Right lobe of liver (tissue), 6 donors: ENCODE results near the gene CDC42SE1. TPM values are rescaled to one million over a fixed set of nuclear protein-coding genes. Genes with fewer than 3 reads are reported as not detected.
A peak's percentile ranks its signal among the peaks of the same experiment; 100 is the strongest.

ENCODE experiments used
- ATAC-seq, 4 donors: fragments of 200-7000 bp; cut with Tn5 transposase; one replicate each; pipeline ENCODE4 v1.9.1; 2020; ENCODE audit warnings: mild to moderate bottlenecking in 4 of 4, moderate library complexity in 4 of 4
- DNase-seq, 3 donors: peaks; one replicate each; pipeline ENCODE4 v3.0.0-alpha.2; 2020
- H3K27ac ChIP-seq, 3 donors: fragments of 200-600 bp; one replicate each; pipeline ENCODE4 v1.8.0; 2022
- H3K27me3 ChIP-seq, 2 donors: fragments of 200-600 bp; one replicate each; pipeline ENCODE4 v1.8.0; 2022
- H3K36me3 ChIP-seq, 4 donors: fragments of 200-600 bp; sonication (generic) in 1 of 4; one replicate each; pipeline versions ENCODE4 v1.5.1 to v1.8.0; 2017 to 2022; ENCODE audit warnings: control low read depth in 1 of 4
- H3K4me1 ChIP-seq, 4 donors: fragments of 200-600 bp; sonication (generic) in 1 of 4; one replicate each; pipeline versions ENCODE4 v1.5.1 to v1.8.0; 2017 to 2022; ENCODE audit warnings: control low read depth in 1 of 4
- H3K4me3 ChIP-seq, 3 donors: fragments of 200-600 bp; one replicate each; pipeline ENCODE4 v1.8.0; 2022
- H3K9me3 ChIP-seq, 4 donors: fragments of 200-600 bp; sonication (generic) in 1 of 4; one replicate each; pipeline versions ENCODE4 v1.5.1 to v1.8.0; 2017 to 2022; ENCODE audit warnings: control low read depth in 1 of 4
- CTCF ChIP-seq, 4 donors: fragments of 200-600 bp in 3 of 4; fragments of 450-650 bp in 1 of 4; IDR thresholded peaks; one replicate each; pipeline versions ENCODE4 v1.5.1 to v1.8.0; 2016 to 2022; ENCODE audit warnings: antibody characterized with exemption in 4 of 4, mild to moderate bottlenecking in 2 of 4
- POLR2A ChIP-seq: fragments of 450-650 bp; IDR thresholded peaks from one replicate; pipeline ENCODE4 v1.6.1; 2017; ENCODE audit warnings: antibody characterized with exemption, mild to moderate bottlenecking
- WGBS: methylation state at CpG from one replicate; pipeline ENCODE4 v1.1.6; 2018; ENCODE audit warnings: low coverage, low lambda C conversion rate; ENCODE audit not compliant: insufficient coverage; ENCODE audit errors: missing lambda C conversion rate; 5-methylcytosine and 5-hydroxymethylcytosine counted together
- intact Hi-C, 2 donors: fragments of 100-400 bp; cut with DNase I; formaldehyde crosslinking; loops; one replicate each; pipeline versions ENCODE4 v1.11.2 to v1.14.1; 2022
- total RNA-seq, 6 experiments: library from RNA; depleted of rRNA in 2 of 6; stranded (reverse); fragments of >200 nt in 2 of 6; fragmentation: NEBNext Ultra II Directional in 3 of 6; extraction: Animal tissue kit (Norgen Biotek cat#: 25700) in 3 of 6; gene quantifications; one replicate each; pipeline versions ENCODE4 v1.1.0 to v1.2.4, GENCODE V29; 2016 to 2023
- donor health status: DM: no; HTN: yes; CAD: no.
- donor health status: DM: no; HTN: no; CAD: no.
- donor health status: DM: no; HTN: no; CAD: no.
- donor health status: DM: no; HTN: yes; CAD: no.
- donor health status: DM: no; HTN: yes; CAD: no.

Gene CDC42SE1
- total RNA-seq, 6 experiments from 2014 or later: 15.9 to 37.5 (median 27.3) TPM

GRCh38 chr1:151061704-151062103, 2.3 kb upstream of the CDC42SE1 start:
- no peak for DNase-seq
- peaks cover 0 to 23% (median 9%) of the 10 kb centered on the region in 4 donors for H3K4me1 ChIP-seq
- ATAC-seq: no peak
- no peaks in the 10 kb centered on the region for H3K27me3 ChIP-seq
- H3K9me3 ChIP-seq: no peaks in the 10 kb centered on the region
- intact Hi-C loops: no loop called here
- WGBS: 25% methylated on average over 2 of the region's 2 CpGs
- H3K27ac ChIP-seq: no peak overlapping the region
- H3K4me3 ChIP-seq: no peak overlapping the region
- no peaks in the 10 kb centered on the region for H3K36me3 ChIP-seq
- TF ChIP-seq CTCF (IDR thresholded peaks at IDR 0.05) (no peak), POLR2A (no peak)

DNA sequence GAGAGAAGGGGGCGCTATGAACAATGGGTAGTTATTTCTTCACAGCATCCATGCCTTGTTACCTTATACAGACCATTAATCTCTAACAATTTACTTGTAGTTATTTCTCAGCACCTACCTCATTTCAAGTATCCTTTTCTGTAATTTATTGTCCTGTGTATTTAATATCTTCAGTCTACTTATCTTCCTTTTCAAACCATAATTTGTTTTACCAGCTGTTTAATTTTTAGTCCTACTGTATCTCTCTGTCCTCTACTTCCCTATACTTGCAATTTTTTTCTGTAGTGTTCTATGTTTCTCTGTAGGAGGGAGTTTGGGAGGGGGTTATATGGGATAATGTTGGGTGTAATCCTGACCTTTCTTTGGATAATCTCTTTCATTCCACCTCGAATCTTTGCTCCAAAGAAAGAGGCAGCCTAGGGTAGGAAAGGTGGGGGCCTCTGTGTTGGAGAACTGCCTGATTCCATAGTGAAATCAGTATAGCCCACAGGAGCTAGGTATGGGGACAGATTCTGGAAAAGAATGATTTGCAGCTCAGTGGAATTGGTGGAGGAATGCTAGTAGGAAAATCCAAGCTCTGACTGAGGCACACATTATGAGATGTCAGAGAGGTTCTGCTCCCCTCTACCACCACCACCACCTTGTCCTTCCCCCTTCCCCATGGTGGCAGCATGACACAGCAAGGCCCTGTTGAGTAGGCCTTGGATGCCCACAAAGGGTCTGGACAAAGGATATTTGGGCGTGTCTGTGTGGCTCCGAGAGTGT, 1.4 kb upstream of the CDC42SE1 start:
- peak overlapping the region in 2 of 3 donors; percentile 78 to 92 for H3K4me3 ChIP-seq
- peaks cover 0 to under 1% (median 0%) of the 10 kb centered on the region in 4 donors for H3K36me3 ChIP-seq
- no peak overlapping the region for H3K27ac ChIP-seq
- ATAC-seq (no peak), DNase-seq (no peak)
- H3K9me3 ChIP-seq: no peaks in the 10 kb centered on the region
- intact Hi-C loops: no loop called here
- H3K4me1 ChIP-seq: peaks cover 0 to 26% (median 10%) of the 10 kb centered on the region in 4 donors
- TF ChIP-seq CTCF (IDR thresholded peaks at IDR 0.05) (no peak), POLR2A (no peak)
- WGBS: 70% methylated on average over 4 of the region's 4 CpGs
- H3K27me3 ChIP-seq: no peaks in the 10 kb centered on the region

DNA sequence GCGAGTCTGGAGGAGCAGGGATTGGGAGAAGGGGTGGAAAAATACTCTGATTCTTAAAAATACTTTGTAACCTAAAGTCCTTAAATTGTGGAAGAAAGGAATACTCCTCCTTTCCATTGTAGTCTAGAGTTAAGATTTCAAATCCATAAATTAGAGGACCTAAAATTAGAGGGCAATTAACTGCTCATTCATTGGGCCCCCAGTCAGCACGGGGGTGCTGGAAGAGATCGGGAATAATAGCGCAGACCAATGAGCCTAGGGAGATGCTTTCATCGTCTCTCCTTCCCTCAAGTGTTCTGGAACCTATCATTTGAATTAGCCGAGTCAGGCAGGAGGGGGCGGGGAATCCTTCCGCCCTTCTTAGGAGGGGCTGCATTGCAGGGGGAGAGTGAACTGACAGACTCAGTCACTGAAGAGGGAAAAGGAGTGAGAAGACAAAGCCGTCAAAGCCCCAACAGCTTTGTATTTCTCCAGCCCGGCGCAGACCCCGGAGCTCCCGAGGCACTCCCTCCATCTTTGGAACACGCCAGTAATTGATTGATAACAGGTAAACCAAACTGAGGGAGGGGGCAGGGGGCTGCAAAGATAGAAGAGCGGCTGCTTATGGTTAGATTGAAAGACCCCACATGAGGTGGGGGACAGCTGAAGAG, 710 bp upstream of the CDC42SE1 start, which contains the start of gene MLLT11:
Gene MLLT11, plus strand, starts transcription at position 391 of the 650 bp plus-strand sequence. CDS start 6,828 bp downstream, outside the sequence.
- 16% methylated on average over 15 of the region's 15 CpGs for WGBS
- Histone ChIP-seq H3K9me3 (no peaks in the 10 kb centered on the region), H3K36me3 (peaks cover 0 to 8% (median 3%) of the 10 kb centered on the region in 4 donors), H3K4me1 (peaks cover 0 to 23% (median 7%) of the 10 kb centered on the region in 4 donors), H3K27ac (peak within 1 kb of the TSS; percentile 73 to 93 (median 87)), H3K27me3 (no peaks in the 10 kb centered on the region), H3K4me3 (peak within 1 kb of the TSS; percentile 78 to 95 (median 92))
- DNase-seq: peak in 1 of 3 donors; percentile 32
- no peak for TF ChIP-seq POLR2A
- TF ChIP-seq CTCF (IDR thresholded peaks at IDR 0.05): no peak
- ATAC-seq: peak; percentile 30 to 46 (median 39)
- intact Hi-C loops: no loop called here

GRCh38 chr1:151058692-151059091, 730 bp downstream of the CDC42SE1 start:
- DNase-seq (peak in 1 of 3 donors; percentile 35), ATAC-seq (peak in 1 of 4 donors; percentile 2)
- peaks cover 0 to 18% (median 4%) of the 10 kb centered on the region in 4 donors for H3K4me1 ChIP-seq
- H3K4me3 ChIP-seq: peak overlapping the region; percentile 78 to 95 (median 92)
- H3K27me3 ChIP-seq: no peaks in the 10 kb centered on the region
- peaks cover 4 to 22% (median 13%) of the 10 kb centered on the region in 4 donors for H3K36me3 ChIP-seq
- intact Hi-C loops: no loop called here
- no peaks in the 10 kb centered on the region for H3K9me3 ChIP-seq
- H3K27ac ChIP-seq: peak overlapping the region; percentile 73 to 93 (median 87)
- TF ChIP-seq POLR2A (no peak), CTCF (IDR thresholded peaks at IDR 0.05) (no peak)
- WGBS: 0% methylated on average over 5 of the region's 10 CpGs
